Frontal cortex (tissue), 4 donors: ENCODE data around the gene FGGY. TPM values are rescaled to one million over a fixed set of nuclear protein-coding genes. Genes with fewer than 3 reads are reported as not detected.

Experiments
- DNase-seq, 2 donors: peaks; one replicate each; pipeline ENCODE4 v3.0.0; 2012; ENCODE audit warnings: low spot score in 2 of 2
- FAIRE-seq: peaks from 2 replicates; lab custom pipeline; 2012; peaks lifted over from hg19 to GRCh38; lab: Jason Lieb, UNC
- total RNA-seq: library from RNA; depleted of rRNA; stranded (reverse); fragments of >200 nt; gene quantifications from one replicate; pipeline ENCODE4 v1.2.3, GENCODE V29; 2014
- donor health status: control.
- donor health status: control.
- donor health status: control.

The FGGY gene
- total RNA-seq, 1 donor from 2014 or later = 27.3 TPM

GRCh38 chr1:59368008-59368670 is 71.2 kb downstream of the FGGY start:
- FAIRE-seq (no peak), DNase-seq (no peak)

GRCh38 chr1:59375321-59376220 is 78.7 kb downstream of the FGGY start:
- no peak for DNase-seq
- no peak for FAIRE-seq

DNA sequence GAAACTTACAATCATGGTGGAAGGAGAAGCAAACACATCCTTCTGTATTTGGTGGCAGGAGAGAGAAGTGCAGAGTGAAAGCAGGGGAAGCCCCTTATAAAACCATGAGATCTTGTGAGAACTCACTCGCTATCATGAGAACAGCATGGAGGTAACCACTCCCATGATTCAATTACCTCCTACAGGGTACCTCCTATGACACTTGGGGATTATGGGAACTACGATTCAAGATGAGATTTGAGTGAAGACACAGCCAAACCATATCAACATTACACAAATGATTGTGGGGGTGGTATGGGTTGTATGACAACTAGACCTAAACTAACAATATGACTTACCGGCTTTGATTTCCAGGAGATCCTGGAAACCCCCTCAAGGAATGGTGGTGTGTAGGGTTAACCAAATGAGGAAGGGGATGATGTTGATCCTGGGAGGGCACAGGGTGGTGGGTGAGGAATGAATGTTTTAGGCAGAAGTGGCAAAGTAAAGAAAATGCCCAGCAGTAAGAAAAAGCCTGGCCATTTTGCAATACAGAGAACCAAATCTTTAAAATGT is 80.5 kb downstream of the FGGY start:
- DNase-seq (no peak), FAIRE-seq (no peak)

DNA sequence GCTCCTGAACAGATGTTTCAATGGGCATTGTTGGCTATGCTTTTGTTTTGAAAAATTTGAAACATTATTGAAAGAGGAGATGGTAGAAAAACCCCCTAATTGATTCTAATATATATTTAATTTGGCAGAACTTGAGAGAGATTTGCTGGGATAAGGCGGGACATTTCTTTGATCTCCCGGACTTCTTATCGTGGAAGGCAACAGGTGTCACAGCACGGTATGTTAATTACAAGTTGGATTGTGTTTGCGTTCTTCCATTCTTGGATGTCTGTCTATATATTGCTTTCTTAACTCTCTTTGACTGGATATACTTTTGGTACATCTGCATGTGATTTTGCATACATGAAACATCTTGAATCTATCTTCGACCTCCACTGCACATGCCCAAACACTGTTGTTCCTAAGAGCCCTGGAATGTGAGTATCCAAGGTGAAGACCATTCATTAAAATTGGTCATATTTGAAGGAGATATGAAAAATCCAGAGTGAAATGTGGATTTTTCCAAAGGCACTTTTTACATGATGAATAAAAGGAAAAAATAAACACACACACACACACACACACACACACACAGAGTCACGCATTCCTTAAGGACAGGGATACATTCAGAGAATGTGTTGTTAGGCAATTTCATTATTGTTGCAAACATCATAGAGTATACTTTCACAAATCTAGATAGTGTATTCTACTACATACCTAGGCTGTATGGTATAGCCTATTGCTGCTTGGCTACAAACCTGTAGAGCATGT is 81.9 kb downstream of the FGGY start:
- DNase-seq (no peak), FAIRE-seq (no peak)

DNA sequence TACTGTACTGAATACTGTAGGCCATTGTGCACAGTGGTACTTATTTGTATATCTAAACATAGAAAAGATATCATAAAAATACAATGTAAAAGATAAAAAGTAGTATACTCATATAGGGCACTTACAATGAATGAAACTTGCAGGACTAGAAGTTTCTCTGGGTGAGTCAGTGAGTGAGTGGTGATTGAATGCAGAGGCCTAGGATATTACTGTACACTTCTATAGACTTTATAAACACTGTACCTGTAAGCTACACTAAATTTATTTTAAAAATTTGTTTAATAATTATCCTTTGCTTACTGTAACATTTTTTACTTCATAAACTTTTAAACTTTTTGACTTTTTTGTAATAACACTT is 82.5 kb downstream of the FGGY start:
- DNase-seq (no peak), FAIRE-seq (no peak)

DNA sequence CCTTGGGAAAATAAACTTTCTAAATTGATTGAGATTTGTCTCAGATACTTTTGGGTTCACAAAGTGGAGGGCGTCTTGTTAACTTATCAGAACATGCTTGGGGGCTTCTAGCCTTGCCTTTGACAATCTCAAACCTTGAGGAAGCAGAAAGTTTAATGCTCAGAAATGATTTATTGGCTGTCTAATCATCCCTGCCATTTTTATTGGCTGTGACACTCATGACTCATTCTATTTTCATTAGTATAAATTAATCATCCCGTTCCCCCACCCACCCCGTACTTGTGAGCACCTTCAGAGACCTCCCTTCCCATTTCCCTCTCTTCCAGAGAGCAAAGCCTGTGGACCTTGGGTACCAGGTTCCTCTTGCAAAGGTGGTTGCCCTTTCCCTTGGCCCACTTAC is 87.1 kb downstream of the FGGY start:
- FAIRE-seq (no peak), DNase-seq (no peak)

- DNase-seq (no peak), FAIRE-seq (no peak)
These were observed 87.5 kb downstream of the FGGY start for GRCh38 chr1:59384443-59384842.

DNA sequence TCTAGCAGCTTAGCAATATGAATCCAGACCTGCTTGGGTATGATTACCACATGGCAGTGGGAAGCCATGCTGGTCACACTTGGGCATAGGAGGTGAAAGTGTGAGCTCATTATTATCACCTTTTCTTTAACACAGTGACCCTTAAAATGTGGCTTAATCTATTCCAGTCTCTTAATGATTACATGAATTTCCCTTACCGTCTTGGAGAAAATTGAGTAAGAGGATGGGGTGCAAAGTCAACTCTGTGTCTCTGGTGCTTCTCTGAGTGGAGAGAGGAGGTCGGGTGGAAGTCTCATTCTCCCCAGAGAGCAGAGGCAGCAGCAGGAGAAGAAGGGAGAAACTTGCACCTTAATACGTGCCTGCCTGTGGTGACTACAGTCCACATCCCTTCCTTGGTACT is 91.3 kb downstream of the FGGY start:
- FAIRE-seq = no peak
- DNase-seq = no peak

DNA sequence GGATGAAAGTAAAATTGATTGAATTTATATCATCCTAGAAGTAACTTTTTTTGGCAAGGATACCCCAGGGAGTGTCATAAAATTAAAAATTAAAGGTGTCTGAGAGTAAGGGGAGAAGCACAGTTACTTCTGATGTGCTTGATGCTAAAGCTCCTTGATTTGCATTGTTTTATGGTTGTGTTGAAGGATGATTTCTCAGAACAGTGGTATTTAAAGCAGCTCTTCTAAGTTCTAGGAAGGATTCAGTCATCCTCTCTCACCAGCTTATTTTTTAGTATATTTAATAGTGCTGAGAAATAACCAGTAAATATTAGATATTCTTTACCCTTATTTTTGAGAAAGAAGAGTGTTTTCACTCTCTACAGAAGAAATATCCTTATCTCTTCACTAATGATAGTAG is 93.0 kb downstream of the FGGY start:
- DNase-seq = no peak
- FAIRE-seq = no peak

- FAIRE-seq (no peak), DNase-seq (no peak)
These were observed 93.4 kb downstream of the FGGY start for GRCh38 chr1:59390307-59390706.

DNA sequence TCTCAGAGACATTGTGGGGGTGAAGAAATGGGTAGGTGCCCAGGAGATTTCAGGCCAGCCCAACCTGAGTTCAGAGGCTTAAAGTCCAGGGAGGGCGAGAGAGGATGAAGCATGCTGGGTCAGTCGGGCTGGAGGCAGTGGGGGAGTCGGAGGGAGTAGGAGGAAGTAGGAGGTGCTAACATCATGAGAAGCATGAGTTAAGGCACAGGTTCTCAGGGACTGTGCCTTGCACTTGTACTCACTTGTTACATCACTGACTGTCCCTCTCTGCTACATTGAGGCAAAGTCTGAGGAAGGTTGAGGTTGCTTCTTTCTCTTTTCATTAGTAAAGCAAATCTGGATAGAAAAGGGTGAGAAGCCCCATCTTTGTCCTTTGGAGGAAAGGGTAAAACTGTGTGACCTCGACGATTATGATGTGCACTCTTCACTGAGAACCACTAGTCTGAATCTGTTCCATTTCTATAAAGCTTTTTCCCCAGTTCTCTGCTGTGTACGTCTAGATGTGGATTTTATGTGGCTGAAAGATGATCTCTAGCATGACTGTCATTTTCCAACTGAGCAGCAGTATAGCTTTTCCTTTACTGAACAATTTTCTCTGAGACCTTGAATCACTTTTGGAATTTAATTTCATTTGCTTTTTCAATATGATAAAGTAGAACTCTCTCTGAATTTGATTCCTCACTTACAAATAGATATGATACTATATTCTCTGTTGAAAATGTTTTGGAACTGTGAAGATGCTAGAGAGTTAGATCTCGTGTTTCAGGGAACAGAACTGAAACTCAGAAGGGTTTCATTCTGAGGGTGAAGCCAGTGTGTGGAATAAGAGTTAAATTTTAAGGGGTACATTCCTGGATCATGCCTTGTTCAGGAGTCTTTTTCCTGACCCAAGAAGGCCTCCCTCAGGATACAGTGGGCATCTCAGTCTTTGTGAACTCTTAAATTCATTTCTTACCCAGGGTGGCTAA is 94.6 kb downstream of the FGGY start:
- FAIRE-seq = no peak
- no peak for DNase-seq

DNA sequence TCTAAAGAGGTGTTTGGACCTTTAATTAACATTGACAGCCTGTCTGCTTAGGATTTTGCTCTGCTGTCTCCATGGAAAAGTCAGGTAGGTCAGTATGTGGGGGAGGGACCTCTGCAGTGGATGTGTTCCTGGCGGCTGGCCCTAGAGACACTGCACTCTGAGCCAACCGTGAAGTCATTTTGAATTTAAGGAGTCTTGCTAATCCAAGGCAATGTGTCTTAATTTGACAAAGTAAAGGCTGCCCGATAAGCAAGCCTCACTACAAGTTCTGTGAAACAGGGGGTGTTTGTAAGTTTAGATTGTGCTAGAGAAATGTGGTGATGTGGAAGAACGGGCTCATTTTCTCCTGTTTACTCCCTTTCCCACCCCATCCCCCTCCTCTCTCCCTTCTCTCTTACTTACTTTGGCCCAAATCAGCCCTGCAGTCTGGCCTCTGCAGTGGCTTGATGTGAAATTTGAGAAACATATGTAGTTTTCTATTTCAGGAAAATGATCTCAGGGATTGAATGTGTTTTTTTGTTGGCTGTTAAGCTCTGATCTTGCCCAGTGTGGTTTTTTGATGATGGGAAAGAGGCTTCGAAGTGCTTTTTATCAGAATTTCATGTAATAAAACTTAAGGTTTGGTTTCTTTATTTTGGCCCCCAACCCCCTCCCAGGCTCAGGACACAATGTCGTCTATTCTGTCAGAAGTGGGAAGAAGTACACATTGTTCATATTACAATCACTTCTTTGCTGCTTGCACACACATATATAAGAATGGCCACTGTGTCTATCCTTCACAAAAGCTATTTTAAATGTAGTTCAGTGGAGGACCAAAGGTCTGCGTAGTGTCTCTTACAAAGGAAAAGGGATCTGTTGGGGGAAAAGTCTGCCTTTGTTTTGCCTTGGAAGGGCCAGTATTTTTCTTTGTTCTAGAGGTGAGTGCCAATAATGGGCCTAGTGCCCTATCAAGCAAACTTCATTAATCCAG is 96.6 kb downstream of the FGGY start:
- no peak for FAIRE-seq
- no peak for DNase-seq

GRCh38 chr1:59394706-59395425 is 98.0 kb downstream of the FGGY start:
- DNase-seq (no peak), FAIRE-seq (no peak)

- DNase-seq (no peak), FAIRE-seq (no peak)
These were observed 99.5 kb downstream of the FGGY start for GRCh38 chr1:59396387-59396786.

- DNase-seq = no peak
- no peak for FAIRE-seq
These were observed 100.4 kb downstream of the FGGY start for GRCh38 chr1:59397139-59397858.

DNA sequence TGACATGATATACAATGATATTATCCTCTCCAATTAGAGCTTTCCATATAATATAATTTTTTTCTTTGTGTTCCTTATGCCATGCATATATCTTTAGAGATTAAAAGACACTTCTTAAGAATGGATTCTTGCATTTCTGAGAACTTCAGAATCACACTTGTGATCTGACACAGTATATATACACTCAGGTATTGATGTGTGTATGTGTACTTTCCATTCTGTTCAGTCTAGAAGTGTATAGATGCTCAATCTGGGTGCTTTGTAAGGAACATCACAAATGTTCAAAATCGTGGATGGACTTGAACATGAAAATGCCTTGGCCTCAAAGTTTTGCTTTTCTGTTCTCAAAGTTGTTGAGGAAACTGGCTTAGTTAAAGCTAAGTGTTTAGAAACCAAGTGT is 102.7 kb downstream of the FGGY start:
- no peak for FAIRE-seq
- DNase-seq = no peak

DNA sequence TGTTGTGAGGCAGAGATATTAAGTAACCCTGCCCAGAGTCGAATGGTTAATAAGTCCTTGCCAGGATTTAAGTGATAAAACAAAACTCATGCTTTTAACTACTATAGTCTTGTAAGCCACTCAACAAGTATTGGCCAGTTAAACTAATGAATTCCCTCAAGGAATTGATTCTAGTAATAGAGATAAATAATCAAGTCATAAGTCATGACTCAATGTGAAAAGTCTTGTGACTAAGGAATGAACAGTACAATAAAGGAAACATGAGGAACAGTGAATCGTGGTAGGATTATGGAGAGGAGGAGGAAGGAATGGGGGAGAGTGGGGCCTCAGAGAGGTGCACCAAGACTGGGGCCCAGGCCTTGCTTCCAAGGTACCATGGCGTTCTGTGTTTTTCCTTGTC is 104.7 kb downstream of the FGGY start:
- FAIRE-seq = no peak
- DNase-seq = no peak
